ENCODE measurements around the gene STXBP5. TPM values are rescaled to one million over a fixed set of nuclear protein-coding genes. Genes with fewer than 3 reads are reported as not detected.
"Not testable (repeated sequence)": the region's sequence is repeated elsewhere in the genome, so short reads cannot be mapped to it uniquely, and the experiment has no call there.

The STXBP5 gene
- total RNA-seq, 2 experiments from 2014 or later, result 19.6 to 21.2 TPM

DNA sequence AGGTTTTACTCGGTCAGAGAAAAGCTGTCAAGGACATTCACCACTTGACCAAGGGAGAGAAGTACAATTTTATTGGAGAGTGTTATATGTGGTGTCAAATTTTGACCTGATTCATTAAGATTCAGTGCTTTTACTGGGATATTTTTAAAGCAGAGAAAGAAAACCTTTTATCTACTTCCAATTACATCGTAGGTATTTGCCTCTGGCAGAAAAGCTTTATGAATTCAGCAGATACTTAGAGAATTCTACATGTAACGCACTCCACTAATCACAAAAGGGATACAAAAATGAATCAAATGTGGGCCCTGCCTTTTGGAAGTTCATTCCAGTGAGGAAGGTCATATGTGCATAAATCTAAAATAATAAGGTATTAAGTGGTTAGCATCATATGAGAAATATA, 133.7 kb downstream of the STXBP5 start:
- no peak for DNase-seq
- no peak for ATAC-seq
- ChIA-PET POLR2A (no interaction called here), CTCF (no interaction called here)
- H3K27ac Mint-ChIP-seq, result no peak overlapping the region
- peaks cover 4% of the 10 kb centered on the region for H3K4me1 Mint-ChIP-seq (ENCODE audit: low read depth)
- no peak overlapping the region for H3K4me3 Mint-ChIP-seq
- peaks cover 15% of the 10 kb centered on the region for H3K36me3 Mint-ChIP-seq (ENCODE audit: low read depth)
- H3K27me3 Mint-ChIP-seq (ENCODE audit: low read depth), result no peaks in the 10 kb centered on the region
- no peaks in the 10 kb centered on the region for H3K9me3 Mint-ChIP-seq (ENCODE audit: insufficient read depth)

DNA sequence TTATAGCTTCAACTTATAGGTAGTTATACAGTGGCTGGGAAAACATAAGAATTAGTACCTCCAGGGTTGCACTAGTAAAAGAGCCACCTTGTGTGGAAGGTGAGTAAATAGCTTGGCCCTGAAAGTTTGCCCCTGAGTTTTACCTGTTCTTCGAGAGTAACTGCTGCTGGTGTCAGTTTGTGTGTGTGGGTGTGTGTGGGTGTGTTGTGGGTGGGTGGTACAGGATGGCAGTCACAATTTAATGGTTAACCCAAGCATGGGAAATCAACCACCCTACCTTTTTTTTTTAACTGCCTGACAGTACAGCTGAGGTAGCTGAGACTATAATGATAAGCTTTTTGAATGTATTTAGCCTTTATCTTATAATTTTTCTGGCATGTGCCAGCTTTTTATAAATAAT, 137.3 kb downstream of the STXBP5 start:
- DNase-seq, result no peak
- H3K4me3 Mint-ChIP-seq, result no peak overlapping the region
- H3K4me1 Mint-ChIP-seq (ENCODE audit: low read depth), result peaks cover 4% of the 10 kb centered on the region
- H3K27ac Mint-ChIP-seq, result no peak overlapping the region
- POLR2A ChIA-PET, result no interaction called here
- H3K27me3 Mint-ChIP-seq (ENCODE audit: low read depth), result no peaks in the 10 kb centered on the region
- H3K9me3 Mint-ChIP-seq (ENCODE audit: insufficient read depth), result no peaks in the 10 kb centered on the region
- CTCF ChIA-PET, result interaction anchor here (0.8 kb wide), 1 partner anchor 11 kb away, joined by 3 read pairs; no protein-coding TSS in a partner anchor
- ATAC-seq, result no peak
- peaks cover 21% of the 10 kb centered on the region for H3K36me3 Mint-ChIP-seq (ENCODE audit: low read depth)

DNA sequence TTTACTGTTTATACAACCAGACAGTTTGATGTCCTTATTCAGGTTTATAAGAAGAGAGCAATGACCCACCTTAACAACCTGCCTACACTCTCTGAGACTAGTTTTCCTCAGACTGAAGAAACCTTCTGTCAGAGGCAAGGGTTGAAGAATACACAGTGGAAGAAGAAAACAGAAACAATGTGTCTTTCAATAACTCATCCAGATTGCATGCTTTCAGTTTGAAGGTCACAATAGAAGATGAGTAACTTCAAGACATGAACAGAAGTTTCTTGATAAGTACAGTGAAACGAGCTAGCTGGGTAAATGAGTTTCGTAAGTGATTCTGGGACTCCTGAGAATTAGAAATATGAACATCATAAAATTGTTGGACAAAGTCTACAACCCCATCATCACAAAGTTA, 141.7 kb downstream of the STXBP5 start:
- no peak overlapping the region for H3K4me3 Mint-ChIP-seq
- no peak for DNase-seq
- H3K27me3 Mint-ChIP-seq (ENCODE audit: low read depth), result no peaks in the 10 kb centered on the region
- ATAC-seq, result no peak
- no peak overlapping the region for H3K27ac Mint-ChIP-seq
- CTCF ChIA-PET, result no interaction called here
- peaks cover 14% of the 10 kb centered on the region for H3K36me3 Mint-ChIP-seq (ENCODE audit: low read depth)
- peaks cover 4% of the 10 kb centered on the region for H3K4me1 Mint-ChIP-seq (ENCODE audit: low read depth)
- POLR2A ChIA-PET, result no interaction called here
- no peaks in the 10 kb centered on the region for H3K9me3 Mint-ChIP-seq (ENCODE audit: insufficient read depth)

DNA sequence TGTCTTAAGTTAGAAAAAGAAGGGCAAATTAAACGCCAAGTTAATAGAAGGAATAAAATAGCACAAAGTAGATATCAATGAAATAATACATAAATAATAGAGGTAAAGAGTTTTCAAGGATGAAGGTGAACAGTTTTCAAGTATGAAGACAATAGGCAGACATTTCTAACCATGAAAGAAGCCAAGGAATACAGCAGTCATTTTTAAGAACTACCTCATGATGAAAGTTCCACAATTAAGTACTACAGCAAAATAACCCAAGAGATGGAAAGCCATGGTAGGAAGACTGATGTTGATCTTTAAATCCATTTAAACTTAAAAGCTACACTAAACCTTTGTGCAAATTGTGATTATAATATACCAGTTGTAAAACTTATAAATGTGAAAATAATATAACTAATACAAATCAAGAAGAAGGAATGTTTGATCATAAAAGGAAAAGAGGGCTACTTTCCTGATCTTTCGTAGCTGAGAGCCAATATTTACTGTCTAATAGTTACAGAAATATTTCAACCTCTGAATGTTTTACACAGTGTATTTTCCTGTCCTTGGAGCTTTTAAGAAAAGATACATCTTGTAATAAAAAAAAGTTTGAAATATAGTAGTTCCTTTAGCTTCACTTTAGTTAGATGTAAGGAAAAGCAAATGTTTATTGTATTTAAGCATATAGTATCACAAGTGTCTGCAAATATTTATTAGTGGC, 143.1 kb downstream of the STXBP5 start:
- no peaks in the 10 kb centered on the region for H3K4me1 Mint-ChIP-seq (ENCODE audit: low read depth)
- POLR2A ChIA-PET, result no interaction called here
- no peak overlapping the region for H3K4me3 Mint-ChIP-seq
- DNase-seq, result no peak
- H3K36me3 Mint-ChIP-seq (ENCODE audit: low read depth), result peaks cover 6% of the 10 kb centered on the region
- H3K27me3 Mint-ChIP-seq (ENCODE audit: low read depth), result no peaks in the 10 kb centered on the region
- no peaks in the 10 kb centered on the region for H3K9me3 Mint-ChIP-seq (ENCODE audit: insufficient read depth)
- no peak overlapping the region for H3K27ac Mint-ChIP-seq
- ATAC-seq, result no peak
- CTCF ChIA-PET, result no interaction called here

DNA sequence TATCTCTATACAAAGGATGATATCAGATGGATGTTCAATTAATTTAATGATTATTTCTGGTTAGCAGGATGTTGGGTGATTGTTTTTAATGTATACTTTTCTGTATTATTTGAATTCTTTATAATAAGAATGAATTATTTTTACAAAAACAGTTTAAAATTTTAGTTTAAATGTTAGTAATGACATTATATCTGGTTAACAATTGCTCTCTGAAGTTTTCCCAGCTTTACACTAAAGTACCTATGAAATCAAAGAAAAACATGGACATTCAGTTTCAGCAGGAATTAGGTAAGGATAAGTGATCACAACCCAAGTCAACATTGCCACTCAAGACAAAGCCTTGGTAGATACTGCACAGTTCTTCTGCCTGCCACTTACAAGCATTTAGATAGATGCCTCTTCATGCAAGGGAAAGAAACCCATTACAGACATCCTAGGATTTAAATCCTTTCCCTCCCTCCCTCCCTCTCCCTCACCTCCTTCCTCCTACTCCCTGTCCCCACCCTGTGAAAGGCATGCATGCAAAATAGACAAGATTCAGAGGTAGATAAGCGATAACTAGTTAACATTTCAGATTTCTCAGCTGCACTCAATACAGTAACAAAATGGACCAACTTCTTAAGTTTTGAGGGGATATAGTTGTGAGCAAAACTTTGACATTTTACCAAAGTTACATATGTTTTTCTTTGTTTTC, 143.8 kb downstream of the STXBP5 start:
- no peak for DNase-seq
- peaks cover 6% of the 10 kb centered on the region for H3K36me3 Mint-ChIP-seq (ENCODE audit: low read depth)
- ChIA-PET POLR2A (no interaction called here), CTCF (no interaction called here)
- H3K27ac Mint-ChIP-seq, result no peak overlapping the region
- H3K4me1 Mint-ChIP-seq (ENCODE audit: low read depth), result no peaks in the 10 kb centered on the region
- no peaks in the 10 kb centered on the region for H3K9me3 Mint-ChIP-seq (ENCODE audit: insufficient read depth)
- no peak overlapping the region for H3K4me3 Mint-ChIP-seq
- no peak for ATAC-seq
- no peaks in the 10 kb centered on the region for H3K27me3 Mint-ChIP-seq (ENCODE audit: low read depth)

DNA sequence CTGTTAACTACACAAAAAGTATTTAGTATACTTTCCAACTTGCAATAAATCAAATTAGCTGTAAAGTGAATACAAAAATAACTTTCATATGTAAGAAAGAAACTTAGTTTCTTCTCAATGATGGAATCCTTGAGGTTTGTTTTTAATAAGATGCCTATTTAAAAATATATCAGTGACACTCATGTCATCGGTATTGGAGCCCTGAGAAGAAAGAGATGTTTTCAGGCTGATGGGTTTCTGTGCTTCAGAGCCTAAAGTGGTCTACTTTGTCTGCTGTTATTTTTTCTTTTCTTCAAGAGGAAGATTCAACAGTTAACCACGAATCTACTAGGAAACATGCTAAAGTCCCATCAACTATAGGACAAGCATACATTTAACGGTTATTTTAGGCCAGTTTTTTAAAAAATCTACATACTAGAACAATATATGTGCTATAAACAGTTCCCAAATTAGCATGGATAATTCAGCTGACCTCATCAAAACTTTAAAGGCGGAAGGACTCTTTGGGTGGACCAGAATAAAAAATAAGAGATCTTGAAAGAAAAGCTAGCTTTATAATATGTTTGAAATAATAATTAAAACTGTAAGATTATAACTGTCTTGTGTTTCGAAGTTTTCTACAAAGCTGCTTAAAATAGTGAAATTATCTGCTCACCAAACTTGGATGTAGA, 157.2 kb downstream of the STXBP5 start:
- H3K4me1 Mint-ChIP-seq (ENCODE audit: low read depth), result no peaks in the 10 kb centered on the region
- DNase-seq (no peak), ATAC-seq (no peak)
- peaks cover 33% of the 10 kb centered on the region for H3K36me3 Mint-ChIP-seq (ENCODE audit: low read depth)
- CTCF ChIA-PET, result no interaction called here
- POLR2A ChIA-PET, result no interaction called here
- no peak overlapping the region for H3K27ac Mint-ChIP-seq
- H3K4me3 Mint-ChIP-seq, result no peak overlapping the region
- H3K9me3 Mint-ChIP-seq (ENCODE audit: insufficient read depth), result no peaks in the 10 kb centered on the region
- H3K27me3 Mint-ChIP-seq (ENCODE audit: low read depth), result no peaks in the 10 kb centered on the region

DNA sequence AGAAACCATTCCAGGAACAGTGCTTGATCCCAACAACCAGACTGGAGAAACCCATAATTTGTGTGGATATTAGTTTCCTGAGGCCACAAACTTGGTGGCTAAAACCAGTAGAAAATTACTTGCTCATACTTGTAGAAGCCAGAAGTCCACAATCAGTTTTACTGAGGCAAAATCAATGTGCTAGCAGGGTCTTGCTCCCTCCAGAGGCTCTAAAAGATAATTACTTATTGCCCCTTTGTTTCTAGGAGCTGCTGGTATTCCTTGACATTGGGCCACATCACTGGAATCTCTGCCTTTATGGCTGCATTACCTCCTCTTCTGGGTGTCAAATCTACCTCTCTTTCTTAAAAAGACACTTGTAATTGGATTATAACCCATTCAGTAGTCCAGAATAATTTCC, 162.1 kb downstream of the STXBP5 start:
- Mint-ChIP-seq H3K4me3 (no peak overlapping the region), H3K9me3 (ENCODE audit: insufficient read depth) (no peaks in the 10 kb centered on the region), H3K36me3 (ENCODE audit: low read depth) (peaks cover 28% of the 10 kb centered on the region), H3K27ac (no peak overlapping the region), H3K4me1 (ENCODE audit: low read depth) (no peaks in the 10 kb centered on the region), H3K27me3 (ENCODE audit: low read depth) (no peaks in the 10 kb centered on the region)
- CTCF ChIA-PET, result no interaction called here
- DNase-seq (no peak), ATAC-seq (no peak)
- POLR2A ChIA-PET, result no interaction called here

DNA sequence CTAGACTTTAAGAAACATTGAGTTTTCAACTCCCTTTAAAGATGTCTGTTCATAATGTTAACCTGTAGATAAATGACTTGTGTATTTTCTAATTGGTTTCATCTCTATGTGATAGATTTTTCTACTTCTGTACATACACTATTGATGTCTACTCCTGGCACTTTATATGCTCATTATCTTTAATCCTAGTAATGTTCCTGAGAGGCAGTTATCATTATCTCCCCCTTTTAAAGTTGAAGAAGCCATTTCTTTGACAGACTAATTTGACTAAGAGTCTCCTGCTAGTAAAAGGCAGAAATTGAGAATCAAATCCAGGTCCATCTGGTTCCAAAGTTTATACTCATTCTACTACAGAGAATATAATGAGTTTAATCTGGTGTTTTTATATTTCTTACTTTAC, 167.1 kb downstream of the STXBP5 start:
- H3K4me1 Mint-ChIP-seq (ENCODE audit: low read depth), result no peaks in the 10 kb centered on the region
- H3K9me3 Mint-ChIP-seq (ENCODE audit: insufficient read depth), result no peaks in the 10 kb centered on the region
- DNase-seq, result no peak
- peaks cover 8% of the 10 kb centered on the region for H3K36me3 Mint-ChIP-seq (ENCODE audit: low read depth)
- H3K4me3 Mint-ChIP-seq, result no peak overlapping the region
- no peaks in the 10 kb centered on the region for H3K27me3 Mint-ChIP-seq (ENCODE audit: low read depth)
- H3K27ac Mint-ChIP-seq, result no peak overlapping the region
- POLR2A ChIA-PET, result no interaction called here
- no peak for ATAC-seq
- CTCF ChIA-PET, result no interaction called here

DNA sequence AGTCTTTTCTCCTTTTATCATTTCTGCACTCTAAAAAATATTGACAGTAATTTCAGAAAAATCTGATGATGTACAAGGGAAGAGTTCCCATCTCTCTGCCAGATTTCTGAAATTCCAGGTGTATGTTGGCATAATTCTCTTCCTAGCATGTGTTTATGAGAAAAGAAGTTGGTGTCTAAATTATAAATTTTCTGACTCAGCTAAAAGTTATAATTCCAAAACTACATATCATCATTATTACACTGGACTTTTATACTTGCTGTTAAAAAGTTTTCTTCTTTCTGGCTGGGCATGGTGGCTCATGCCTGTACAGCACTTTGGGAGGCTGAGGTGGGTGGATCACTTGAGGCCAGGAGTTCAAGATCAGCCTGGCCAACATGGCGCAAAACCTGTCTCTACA, 168.6 kb downstream of the STXBP5 start:
- CTCF ChIA-PET, result no interaction called here

DNA sequence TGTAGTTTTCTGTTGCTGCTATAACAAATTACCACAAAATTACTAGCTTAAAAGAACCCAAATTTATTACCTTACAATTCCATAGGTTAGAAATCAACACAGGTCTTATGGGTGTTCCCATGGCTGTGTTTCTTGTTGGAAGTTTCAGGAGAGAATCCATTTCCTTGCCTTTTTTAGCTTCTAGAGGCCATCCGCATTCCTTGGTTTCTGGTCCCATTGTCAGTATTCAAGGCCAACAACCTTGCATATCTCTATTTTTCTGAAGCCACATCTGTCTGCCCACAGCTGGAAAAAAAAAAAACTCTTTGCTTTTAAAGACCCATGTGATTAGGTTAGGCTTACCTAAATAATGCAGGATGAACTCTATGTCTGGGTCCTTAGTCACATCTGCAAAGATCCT, 174.6 kb downstream of the STXBP5 start:
- Mint-ChIP-seq H3K27ac (no peak overlapping the region), H3K36me3 (ENCODE audit: low read depth) (peaks cover 19% of the 10 kb centered on the region), H3K4me3 (no peak overlapping the region), H3K9me3 (ENCODE audit: insufficient read depth) (no peaks in the 10 kb centered on the region), H3K27me3 (ENCODE audit: low read depth) (no peaks in the 10 kb centered on the region), H3K4me1 (ENCODE audit: low read depth) (no peaks in the 10 kb centered on the region)
- ChIA-PET CTCF (no interaction called here), POLR2A (no interaction called here)
- ATAC-seq (no peak), DNase-seq (no peak)

More for the DNA sequence above, 168.6 kb downstream of the STXBP5 start:
- H3K9me3 Mint-ChIP-seq (ENCODE audit: insufficient read depth), result no peaks in the 10 kb centered on the region
- H3K27ac Mint-ChIP-seq, result no peak overlapping the region
- H3K36me3 Mint-ChIP-seq (ENCODE audit: low read depth), result no peaks in the 10 kb centered on the region
- no peak for DNase-seq
- no peaks in the 10 kb centered on the region for H3K4me1 Mint-ChIP-seq (ENCODE audit: low read depth)
- no peak for ATAC-seq
- H3K27me3 Mint-ChIP-seq (ENCODE audit: low read depth), result no peaks in the 10 kb centered on the region
- no peak overlapping the region for H3K4me3 Mint-ChIP-seq
- POLR2A ChIA-PET, result no interaction called here

DNA sequence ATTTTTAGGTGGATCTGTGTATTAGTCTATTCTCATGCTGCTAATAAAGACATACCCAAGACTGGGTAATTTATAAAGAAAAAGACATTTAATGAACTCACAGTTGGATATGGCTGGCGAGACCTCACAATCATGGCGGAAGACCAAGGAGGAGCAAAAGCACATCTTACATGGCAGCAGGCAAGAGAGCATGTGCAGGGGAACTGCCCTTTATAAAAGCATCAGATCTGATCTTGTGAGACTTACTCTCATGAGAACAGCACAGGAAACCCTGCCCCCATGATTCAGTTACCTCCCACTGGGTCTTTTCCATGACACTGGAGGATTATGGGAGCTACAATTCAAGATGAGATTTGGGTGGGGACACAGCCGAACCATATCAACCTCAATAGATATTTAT, 176.6 kb downstream of the STXBP5 start:
- CTCF ChIA-PET; ATAC-seq; H3K27me3 Mint-ChIP-seq (ENCODE audit: low read depth); POLR2A ChIA-PET; H3K27ac Mint-ChIP-seq; H3K4me3 Mint-ChIP-seq; H3K9me3 Mint-ChIP-seq (ENCODE audit: insufficient read depth); H3K4me1 Mint-ChIP-seq (ENCODE audit: low read depth); DNase-seq: not testable (repeated sequence)
- peaks cover 29% of the 10 kb centered on the region for H3K36me3 Mint-ChIP-seq (ENCODE audit: low read depth)

DNA sequence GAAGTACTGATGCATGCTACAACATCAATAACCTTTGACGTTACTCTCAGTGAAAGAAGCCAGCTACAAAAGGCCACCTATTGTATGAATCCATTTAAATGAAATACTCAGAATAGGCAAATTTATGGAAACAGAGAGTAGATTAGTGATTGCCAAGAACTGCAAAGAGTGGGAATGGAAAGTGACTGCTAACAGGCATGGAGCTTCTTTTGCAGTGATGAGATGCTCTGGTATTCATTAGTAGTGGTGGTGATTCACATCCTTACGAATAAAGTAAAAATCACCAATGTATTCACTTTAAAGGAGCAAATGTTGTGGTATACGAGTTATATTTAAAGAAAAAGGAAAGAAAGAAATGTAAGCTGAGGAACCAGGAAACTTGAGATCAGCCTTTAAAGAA, 177.5 kb downstream of the STXBP5 start:
- DNase-seq (no peak), ATAC-seq (no peak)
- ChIA-PET CTCF (interaction anchor here (0.7 kb wide), 1 partner anchor 524 kb away, joined by 3 read pairs; no protein-coding TSS in a partner anchor), POLR2A (no interaction called here)
- Mint-ChIP-seq H3K4me3 (no peak overlapping the region), H3K27me3 (ENCODE audit: low read depth) (no peaks in the 10 kb centered on the region), H3K4me1 (ENCODE audit: low read depth) (no peaks in the 10 kb centered on the region), H3K36me3 (ENCODE audit: low read depth) (peaks cover 29% of the 10 kb centered on the region), H3K27ac (no peak overlapping the region), H3K9me3 (ENCODE audit: insufficient read depth) (no peaks in the 10 kb centered on the region)
